ENCODE measurements around the gene PLCXD1.
"Not testable (repeated sequence)": the region's sequence is repeated elsewhere in the genome, so short reads cannot be mapped to it uniquely, and the experiment has no call there.

GRCh38 chrX:305781-306613 is 24.8 kb downstream of the PLCXD1 start:
- not testable (repeated sequence) for TF ChIP-seq ID3 (CRISPR knock-in tag; IDR thresholded peaks at IDR 0.05); ID3 (tag; IDR thresholded peaks at IDR 0.05); POLR2AphosphoS2 (IDR thresholded peaks at IDR 0.05; ENCODE audit: low read length); ZBTB7A (IDR thresholded peaks at IDR 0.05; ENCODE audit: borderline replicate concordance, control insufficient read depth, low read depth, low read length); SREBF1 (IDR thresholded peaks at IDR 0.05; ENCODE audit: borderline replicate concordance, low read depth, low read length)
- TF ChIP-seq, protein P1, sequence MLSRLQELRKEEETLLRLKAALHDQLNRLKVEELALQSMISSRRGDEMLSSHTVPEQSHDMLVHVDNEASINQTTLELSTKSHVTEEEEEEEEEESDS (CRISPR knock-in tag; IDR thresholded peaks at IDR 0.05) = not testable (repeated sequence)
